Measurements from ENCODE around the gene AHRR. TPM values are rescaled to one million over a fixed set of nuclear protein-coding genes. Genes with fewer than 3 reads are reported as not detected.
"Not testable (repeated sequence)": the region's sequence is repeated elsewhere in the genome, so short reads cannot be mapped to it uniquely, and the experiment has no call there.

The AHRR gene
- total RNA-seq, 1 experiment from 2014 or later: 0.20 TPM

DNA sequence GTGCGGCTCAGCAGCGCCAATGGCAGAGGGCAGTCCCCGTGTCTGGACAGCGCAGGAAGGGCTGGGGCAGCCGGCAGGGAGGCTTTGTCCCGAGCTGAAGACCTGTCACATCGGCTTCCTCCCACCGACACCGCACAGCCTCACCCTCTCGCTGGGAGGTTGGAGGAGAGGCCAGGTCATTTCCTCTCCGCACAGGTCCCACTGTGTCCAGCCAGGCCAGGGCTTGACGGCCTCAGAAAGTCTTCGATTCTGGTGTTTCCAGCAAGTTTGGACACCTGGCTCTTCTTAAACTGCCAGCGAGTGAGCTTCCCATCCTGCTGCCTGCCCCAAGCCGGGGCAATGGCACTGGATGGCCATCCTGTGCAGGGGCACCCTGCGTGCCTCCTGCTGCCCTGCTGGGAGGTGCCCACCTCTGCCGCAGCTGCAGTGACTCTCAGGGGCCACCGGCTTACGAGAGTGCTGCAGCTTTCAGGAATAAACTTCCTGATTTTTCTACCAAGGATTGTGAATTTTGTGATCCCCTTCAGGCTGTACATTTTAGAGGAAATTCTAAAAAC lies 33.9 kb downstream of the AHRR start:
- Histone ChIP-seq H3K27ac (no peak overlapping the region), H3K27me3 (no peaks in the 10 kb centered on the region), H3K9me3 (replicated peaks) (no peaks in the 10 kb centered on the region), H3K4me3 (no peak overlapping the region), H3K36me3 (no peaks in the 10 kb centered on the region), H3K4me1 (no peaks in the 10 kb centered on the region)
- no peak for DNase-seq

DNA sequence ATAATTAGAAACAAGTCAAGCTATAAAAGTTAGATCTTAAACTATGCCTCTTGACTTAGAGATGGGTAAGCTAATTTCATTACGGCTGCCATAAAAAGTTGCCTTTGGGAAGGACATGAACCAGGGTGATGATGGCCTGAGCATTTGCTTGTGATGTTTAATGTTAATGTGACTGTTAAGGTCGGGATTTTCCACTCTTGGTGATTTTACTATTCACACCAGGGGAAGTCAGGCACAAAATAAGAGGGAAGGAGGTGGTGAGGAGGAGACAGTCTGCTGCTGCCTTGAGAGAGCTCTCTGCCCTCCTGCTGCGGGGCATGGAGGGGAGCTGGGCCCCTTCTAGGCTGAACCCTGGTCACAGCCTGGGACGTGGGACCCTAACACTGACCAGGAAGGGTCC lies 34.4 kb downstream of the AHRR start:
- Histone ChIP-seq H3K4me3 (no peak overlapping the region), H3K4me1 (no peaks in the 10 kb centered on the region), H3K9me3 (replicated peaks) (no peaks in the 10 kb centered on the region), H3K27me3 (no peaks in the 10 kb centered on the region), H3K36me3 (no peaks in the 10 kb centered on the region), H3K27ac (no peak overlapping the region)
- DNase-seq: no peak

DNA sequence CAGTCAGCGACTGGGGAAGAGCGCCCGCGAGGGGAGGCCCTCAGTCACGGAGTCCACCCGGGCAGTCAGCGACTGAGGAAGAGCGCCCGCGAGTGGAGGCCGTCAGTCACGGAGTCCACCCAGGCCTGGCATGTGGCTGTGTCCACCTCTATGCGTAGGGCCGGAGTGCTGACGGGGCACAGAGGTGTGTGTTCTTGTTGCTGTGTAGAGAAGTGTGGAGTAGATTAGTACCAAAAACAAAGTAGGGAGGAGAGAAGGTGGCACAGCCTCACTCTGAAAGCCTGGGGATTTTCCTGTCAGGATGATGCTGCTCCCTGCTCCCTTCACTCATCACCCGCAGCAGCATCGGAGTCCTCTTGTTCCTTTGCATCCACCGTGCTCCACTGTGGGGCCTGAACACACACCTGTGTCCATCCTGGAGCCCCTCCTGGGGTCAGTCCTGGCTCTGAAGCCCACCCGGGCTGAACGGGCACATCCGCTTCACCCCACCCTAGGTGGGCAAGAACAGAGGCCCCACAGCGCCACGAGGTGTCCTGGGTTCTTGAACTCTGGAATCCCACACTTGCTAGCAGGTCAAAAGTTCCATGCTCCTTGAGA lies 37.9 kb downstream of the AHRR start:
- Histone ChIP-seq H3K4me1 (no peaks in the 10 kb centered on the region), H3K27ac (no peak overlapping the region), H3K4me3 (no peak overlapping the region), H3K36me3 (no peaks in the 10 kb centered on the region), H3K9me3 (replicated peaks) (no peaks in the 10 kb centered on the region), H3K27me3 (no peaks in the 10 kb centered on the region)
- DNase-seq: no peak

DNA sequence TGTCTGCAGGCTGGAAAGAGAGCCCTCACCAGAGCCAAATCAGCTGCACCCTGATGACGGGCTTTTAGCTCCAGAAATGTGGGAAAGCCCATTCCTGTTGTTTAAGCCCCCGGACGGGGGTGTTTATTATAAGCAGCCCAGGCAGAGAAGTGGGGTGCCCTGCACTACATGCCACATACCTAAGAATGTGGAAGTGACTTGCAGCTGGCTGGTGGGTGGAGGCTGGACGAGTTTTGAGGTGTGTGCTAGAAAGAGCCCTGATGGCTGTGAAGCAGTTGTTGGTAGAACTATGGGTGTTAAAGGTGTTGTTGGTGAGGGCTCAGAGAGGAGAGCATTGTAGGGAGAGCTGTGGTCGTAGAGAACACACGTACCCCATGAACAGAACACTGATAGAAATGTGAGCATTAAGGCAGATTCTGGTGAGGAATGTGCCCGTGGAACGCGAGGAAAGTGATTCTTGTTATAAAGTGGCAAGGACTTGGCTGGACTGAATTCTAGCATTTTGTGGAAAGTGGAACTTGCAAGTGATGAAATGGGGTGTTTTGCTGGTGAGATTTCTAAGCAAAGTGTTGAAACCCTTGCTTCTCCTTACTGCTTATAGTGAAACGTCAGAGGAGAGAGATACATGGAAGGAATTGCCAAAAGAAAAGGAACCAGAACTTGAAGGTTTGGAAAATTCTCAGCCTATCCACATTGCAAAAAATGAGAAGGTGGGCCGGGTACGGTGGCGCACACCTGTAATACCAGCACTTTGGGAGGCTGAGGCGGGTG lies 38.9 kb downstream of the AHRR start:
- Histone ChIP-seq H3K4me1 (no peaks in the 10 kb centered on the region), H3K4me3 (no peak overlapping the region), H3K27me3 (no peaks in the 10 kb centered on the region), H3K27ac (no peak overlapping the region), H3K9me3 (replicated peaks) (no peaks in the 10 kb centered on the region), H3K36me3 (no peaks in the 10 kb centered on the region)
- no peak for DNase-seq

DNA sequence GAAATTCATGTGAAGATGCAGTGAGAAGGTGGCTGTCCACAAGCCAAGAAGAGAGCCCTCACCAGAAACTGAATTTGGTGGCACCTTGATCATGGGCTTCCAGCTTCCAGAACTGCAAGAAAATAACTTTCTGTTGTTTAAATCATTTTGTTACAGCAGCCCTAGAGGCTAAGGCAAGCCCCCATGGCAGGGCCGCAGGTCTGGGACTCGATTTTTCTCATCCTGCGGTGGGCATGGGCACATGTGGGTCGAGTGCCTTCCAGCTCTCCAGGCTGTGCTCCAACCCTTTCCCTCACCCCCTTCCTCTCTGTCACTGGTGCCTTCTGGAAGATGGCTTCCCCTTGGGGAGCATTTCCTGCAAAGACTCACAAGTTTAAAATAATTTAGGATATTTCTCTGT lies 40.7 kb downstream of the AHRR start:
- Histone ChIP-seq H3K36me3 (no peaks in the 10 kb centered on the region), H3K27ac (no peak overlapping the region), H3K4me1 (no peaks in the 10 kb centered on the region), H3K4me3 (no peak overlapping the region), H3K9me3 (replicated peaks) (no peaks in the 10 kb centered on the region), H3K27me3 (no peaks in the 10 kb centered on the region)
- no peak for DNase-seq

DNA sequence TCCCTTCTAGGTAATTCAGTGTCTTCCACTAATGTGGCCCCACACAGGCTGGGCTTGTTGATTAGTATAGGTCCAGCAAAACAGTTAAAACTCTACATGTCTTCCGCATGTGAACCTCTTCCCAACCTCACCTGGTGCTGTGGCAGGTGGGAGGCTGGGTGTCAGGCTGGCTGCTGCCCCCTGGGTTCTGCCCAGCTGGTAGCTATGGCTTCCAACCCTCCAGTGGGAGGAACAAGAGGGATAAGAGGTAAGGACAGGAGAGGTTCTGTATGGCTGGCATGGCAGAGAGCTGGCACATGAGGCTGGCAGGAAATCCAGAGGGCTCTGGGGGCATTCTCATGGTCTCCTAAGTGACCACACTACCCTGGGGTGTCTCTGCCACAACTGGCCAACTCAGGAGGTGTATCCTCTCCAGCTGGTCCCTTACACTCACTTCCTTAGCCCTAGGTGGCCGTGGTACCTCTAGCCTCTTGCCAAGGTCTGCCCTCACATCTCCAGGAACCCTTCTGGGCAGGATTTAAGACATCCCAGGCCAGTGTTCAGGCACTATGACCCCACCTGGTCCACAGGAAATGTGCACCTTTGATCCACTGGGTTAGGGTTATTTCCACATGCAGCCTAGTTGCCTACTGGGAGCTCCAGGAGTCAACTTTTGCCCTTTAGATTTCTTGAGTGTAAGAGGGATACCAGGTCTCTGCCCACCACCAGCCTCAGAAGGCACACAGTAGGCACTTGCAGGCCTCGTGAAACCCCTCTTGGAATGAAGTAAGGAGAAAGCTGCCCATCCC lies 41.7 kb downstream of the AHRR start:
- Histone ChIP-seq H3K27ac (no peak overlapping the region), H3K36me3 (no peaks in the 10 kb centered on the region), H3K27me3 (no peaks in the 10 kb centered on the region), H3K4me3 (no peak overlapping the region), H3K9me3 (replicated peaks) (no peaks in the 10 kb centered on the region), H3K4me1 (no peaks in the 10 kb centered on the region)
- no peak for DNase-seq

DNA sequence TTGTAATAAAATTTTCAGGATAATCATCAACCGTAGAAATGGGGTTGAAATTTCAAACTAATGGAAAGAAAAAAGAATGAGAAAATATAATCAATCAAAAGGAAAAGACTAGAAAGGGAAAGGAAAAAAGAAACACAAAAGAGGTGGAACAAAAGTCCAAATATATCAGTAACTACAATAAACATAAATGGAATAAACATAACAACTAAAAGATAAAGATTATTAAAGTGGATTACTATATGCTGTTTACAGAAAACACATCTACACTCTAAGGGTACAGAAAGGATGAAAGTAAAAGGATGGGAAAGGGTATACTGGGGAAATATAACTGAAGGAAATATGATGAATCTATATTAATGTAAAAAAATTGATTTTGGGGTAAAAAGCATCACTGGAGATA lies 43.0 kb downstream of the AHRR start:
- Histone ChIP-seq H3K4me1 (no peaks in the 10 kb centered on the region), H3K36me3 (no peaks in the 10 kb centered on the region), H3K27me3 (no peaks in the 10 kb centered on the region), H3K4me3 (no peak overlapping the region), H3K27ac (no peak overlapping the region), H3K9me3 (replicated peaks) (no peaks in the 10 kb centered on the region)
- DNase-seq: no peak

DNA sequence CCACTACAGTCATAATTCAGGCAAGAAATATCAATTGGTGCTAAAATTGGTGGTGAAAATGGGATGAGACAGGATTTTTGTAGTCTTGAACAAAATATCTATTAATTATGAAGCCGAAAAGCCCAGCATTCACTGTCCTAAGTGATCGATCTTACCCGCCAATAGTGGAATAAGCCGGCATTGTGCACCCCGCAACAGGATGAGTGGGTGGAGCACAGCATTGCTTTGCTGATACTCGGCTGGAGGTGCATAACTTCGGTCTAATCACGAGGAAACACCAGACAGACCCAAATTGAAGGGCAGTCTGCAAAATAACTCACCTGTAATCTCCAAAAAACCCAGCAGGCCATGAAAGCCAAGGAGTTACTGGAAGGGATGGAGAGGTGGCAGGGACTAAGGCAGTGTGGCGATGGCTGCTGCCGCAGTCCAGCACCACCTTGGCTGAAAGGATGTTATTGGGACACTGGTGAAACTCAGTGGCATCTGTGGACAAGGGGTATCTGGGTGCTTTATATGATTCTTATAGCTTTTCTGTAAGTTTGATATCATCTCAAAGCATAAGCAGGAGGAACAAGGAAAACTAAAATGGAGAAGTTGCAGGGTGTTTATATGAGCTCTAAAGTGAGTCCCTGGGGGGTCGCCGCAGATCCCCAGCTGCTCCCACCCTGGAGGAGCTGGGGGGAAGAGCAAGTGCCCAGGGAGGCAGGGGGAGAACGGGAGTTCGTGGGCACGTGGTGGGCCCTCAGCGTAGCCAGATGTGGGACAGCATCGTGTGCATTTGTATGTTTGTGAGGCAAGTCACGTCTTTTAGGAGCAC lies 45.2 kb downstream of the AHRR start:
- Histone ChIP-seq H3K27ac (no peak overlapping the region), H3K36me3 (no peaks in the 10 kb centered on the region), H3K9me3 (replicated peaks) (no peaks in the 10 kb centered on the region), H3K4me3 (no peak overlapping the region), H3K4me1 (no peaks in the 10 kb centered on the region), H3K27me3 (no peaks in the 10 kb centered on the region)
- no peak for DNase-seq

DNA sequence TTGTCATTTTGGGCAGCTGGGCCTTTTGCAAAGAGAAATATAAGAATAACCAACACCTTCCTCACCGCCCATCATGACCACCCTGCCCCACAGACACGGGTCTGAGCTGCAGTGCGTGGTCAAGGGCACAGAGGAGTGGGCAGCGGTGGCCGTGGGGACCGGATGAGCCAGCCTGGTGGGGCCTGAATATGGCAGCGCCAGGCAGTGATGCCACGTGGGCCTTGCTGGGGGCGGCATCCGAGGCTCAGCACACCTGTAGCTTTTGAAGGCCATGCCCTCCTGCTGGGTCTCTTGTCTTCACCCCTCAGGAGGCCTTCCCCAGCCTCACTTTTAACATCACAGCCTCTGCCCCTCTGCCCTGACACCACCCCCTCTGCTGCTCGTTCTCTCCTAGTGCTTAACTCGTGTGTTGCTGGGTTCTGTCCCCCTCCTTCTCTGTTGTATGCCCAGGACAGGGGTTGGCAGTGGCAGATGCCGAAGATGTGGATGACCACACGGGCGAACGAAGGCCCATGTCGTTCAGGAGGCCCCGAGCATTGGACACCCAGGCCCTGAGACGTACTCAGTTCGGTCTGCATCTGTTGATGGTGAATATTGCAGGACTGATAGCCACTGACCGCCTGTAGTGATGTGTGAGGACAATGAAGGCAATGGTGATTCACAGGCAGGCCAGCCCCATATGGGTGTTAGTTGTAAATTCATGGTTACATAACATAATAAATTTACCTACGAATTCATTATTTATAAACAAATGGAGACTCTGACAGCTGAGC lies 46.0 kb downstream of the AHRR start:
- Histone ChIP-seq H3K36me3 (no peaks in the 10 kb centered on the region), H3K27me3 (no peaks in the 10 kb centered on the region), H3K27ac (no peak overlapping the region), H3K4me3 (no peak overlapping the region), H3K4me1 (no peaks in the 10 kb centered on the region), H3K9me3 (replicated peaks) (no peaks in the 10 kb centered on the region)
- DNase-seq: no peak

DNA sequence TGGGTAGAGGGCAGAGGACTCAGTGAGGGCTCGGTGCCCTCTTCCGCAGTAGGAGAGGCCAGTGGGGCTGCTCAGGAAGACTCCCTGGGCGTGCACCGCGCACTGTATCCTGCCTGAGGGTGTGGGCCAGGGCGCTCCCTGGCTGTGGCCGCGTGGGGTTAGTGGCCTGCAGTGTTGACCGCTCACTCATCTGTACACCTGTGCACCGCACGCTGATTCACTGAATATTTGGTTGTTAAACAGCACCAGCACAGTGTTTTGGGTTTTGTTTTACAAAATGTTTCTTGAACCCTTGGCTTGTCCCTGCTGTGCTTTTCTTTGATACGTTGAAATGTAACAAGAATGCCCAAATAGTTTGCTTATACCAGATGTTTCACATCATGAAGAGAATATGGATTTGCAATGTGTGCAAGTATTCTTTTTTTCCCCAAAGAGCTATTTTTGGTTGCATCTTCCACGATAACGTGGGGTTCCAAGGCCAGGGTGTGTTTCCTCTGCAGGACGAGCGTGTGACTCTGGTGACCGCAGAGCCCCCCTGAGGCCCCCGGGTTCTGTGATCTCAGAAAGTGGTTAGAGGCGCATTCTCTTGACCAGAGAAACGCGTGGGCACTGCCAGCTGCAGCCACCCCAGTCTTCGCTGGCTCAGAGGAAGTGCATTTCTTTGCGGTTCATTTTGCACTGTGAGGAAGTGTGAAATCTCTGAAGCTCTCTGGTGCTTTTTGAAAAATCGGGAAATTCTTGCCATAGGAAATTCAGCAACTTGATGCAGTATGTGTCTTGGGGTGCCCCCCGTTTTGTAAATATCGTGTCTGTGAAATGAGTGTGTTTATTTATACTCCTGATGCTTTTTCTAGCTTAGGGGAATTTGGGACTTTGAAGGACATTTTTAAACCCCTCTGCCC lies 46.9 kb downstream of the AHRR start:
- H3K4me1 ChIP-seq: no peaks in the 10 kb centered on the region
- no peak for DNase-seq

DNA sequence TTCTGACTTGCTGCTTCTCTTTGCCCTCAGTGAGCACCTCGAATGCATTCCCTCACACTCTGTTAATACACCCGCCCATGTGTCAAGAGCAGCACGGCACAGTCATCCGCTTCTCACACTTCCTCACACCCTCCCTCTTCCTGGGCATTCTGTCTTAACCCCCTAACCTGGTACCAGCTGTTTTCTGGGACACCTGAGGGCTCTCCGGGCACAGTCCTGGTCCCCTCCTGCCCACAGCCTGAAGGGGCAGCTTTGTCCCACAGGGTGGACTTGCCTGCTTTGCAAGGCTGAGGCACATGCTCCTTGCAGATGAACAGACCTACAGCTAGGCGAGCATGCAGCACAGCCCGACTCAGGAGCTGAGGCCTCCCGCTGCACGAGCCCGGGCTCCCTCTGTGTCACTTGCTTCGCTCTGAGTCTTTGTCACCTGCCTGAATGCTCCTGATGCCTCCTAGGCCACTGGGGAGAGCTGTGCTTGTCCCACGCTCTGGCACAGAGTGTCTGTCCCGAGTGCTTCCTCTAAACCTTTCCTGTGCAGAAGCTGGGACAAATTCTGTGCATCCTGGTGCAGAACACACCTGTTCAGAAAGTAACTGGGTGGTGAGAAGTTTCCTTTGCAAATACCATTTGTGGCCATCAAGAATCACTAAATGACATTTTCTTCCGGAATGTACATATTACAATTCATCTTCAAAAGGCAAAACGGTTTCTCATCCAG lies 47.8 kb downstream of the AHRR start:
- DNase-seq: no peak
- Histone ChIP-seq H3K36me3 (no peaks in the 10 kb centered on the region), H3K9me3 (replicated peaks) (no peaks in the 10 kb centered on the region), H3K27me3 (no peaks in the 10 kb centered on the region), H3K4me1 (no peaks in the 10 kb centered on the region), H3K4me3 (no peak overlapping the region), H3K27ac (no peak overlapping the region)

More for the DNA sequence above, 46.9 kb downstream of the AHRR start:
- Histone ChIP-seq H3K36me3 (no peaks in the 10 kb centered on the region), H3K9me3 (replicated peaks) (no peaks in the 10 kb centered on the region), H3K27ac (no peak overlapping the region), H3K4me3 (no peak overlapping the region), H3K27me3 (no peaks in the 10 kb centered on the region)

DNA sequence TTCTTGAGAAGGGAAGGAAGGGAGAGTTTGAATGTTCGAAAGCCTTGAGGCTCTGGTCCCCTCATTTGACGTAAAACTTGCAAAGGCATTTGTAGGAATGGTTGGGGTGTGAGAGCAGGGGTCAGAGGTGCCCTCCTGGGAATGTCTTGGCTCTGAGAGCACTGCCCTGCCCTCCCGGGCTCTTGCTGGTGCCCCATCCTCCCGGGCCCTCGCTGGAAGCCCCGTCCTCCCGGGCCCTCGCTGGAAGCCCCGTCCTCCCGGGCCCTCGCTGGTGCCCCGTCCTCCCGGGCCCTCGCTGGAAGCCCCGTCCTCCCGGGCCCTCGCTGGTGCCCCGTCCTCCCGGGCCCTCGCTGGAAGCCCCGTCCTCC lies 48.3 kb downstream of the AHRR start:
- not testable (repeated sequence) for H3K9me3 ChIP-seq (replicated peaks); H3K27me3 ChIP-seq; H3K4me1 ChIP-seq; DNase-seq; H3K4me3 ChIP-seq; H3K27ac ChIP-seq; H3K36me3 ChIP-seq
